Pancreas (tissue), 10 donors: ENCODE data around the gene CA5A. TPM values are rescaled to one million over a fixed set of nuclear protein-coding genes. Genes with fewer than 3 reads are reported as not detected.

Experiments used
- ATAC-seq, 4 donors: fragments of 200-7000 bp; cut with Tn5 transposase; one replicate each; pipeline versions ENCODE4 v1.8.0 to v1.9.1; 2020; ENCODE audit warnings: mild to moderate bottlenecking in 4 of 4, moderate library complexity in 4 of 4
- DNase-seq, 6 donors: peaks; one replicate each; pipeline ENCODE4 v3.0.0-alpha.2; 2020
- FAIRE-seq: peaks from 2 replicates; lab custom pipeline; 2012; peaks lifted over from hg19 to GRCh38; lab: Jason Lieb, UNC
- H3K27ac ChIP-seq, 4 donors: fragments of 200-600 bp; sonication (generic); 1 replicate in 3 of 4; 2 replicates in 1 of 4; pipeline versions ENCODE4 v1.5.0 to v1.8.0; 2020
- H3K27me3 ChIP-seq, 4 donors: fragments of 200-600 bp; one replicate each; pipeline ENCODE4 v1.8.0; 2021
- H3K36me3 ChIP-seq, 3 donors: fragments of 200-600 bp; sonication (generic) in 1 of 3; one replicate each; pipeline versions ENCODE4 v1.5.0 to v1.8.0; 2020 to 2021
- H3K4me1 ChIP-seq, 3 donors: fragments of 200-600 bp; one replicate each; pipeline ENCODE4 v1.8.0; 2021
- H3K4me3 ChIP-seq, 4 donors: fragments of 200-600 bp; sonication (generic) in 2 of 4; one replicate each; pipeline versions ENCODE4 v1.5.0 to v1.8.0; 2020 to 2021
- H3K9me3 ChIP-seq, 4 donors: fragments of 200-600 bp; one replicate each; pipeline ENCODE4 v1.8.0; 2021
- WGBS, 2 donors: extraction: QIAGEN DNeasy Blood & Tissue Kit; methylation state at CpG; one replicate each; pipeline ENCODE4 v1.1.7; 2013; 5-methylcytosine and 5-hydroxymethylcytosine counted together
- intact Hi-C, 3 donors: fragments of 100-400 bp; cut with DNase I; formaldehyde crosslinking; loops; one replicate each; pipeline versions ENCODE4 v1.11.1 to v1.14.2; 2022
- polyA plus RNA-seq, 2 donors: library from polyadenylated mRNA; stranded (reverse); fragments of 200-250 nt; gene quantifications; one replicate each; pipeline ENCODE4 v1.2.3, GENCODE V29; 2013
- total RNA-seq, 6 donors: library from RNA; stranded (reverse); fragmentation: NEBNext Ultra II Directional in 4 of 6; extraction: Animal tissue kit (Norgen Biotek cat#: 25700) in 4 of 6; gene quantifications; one replicate each; pipeline versions ENCODE4 v1.2.1 to v1.2.4, GENCODE V29; 2021 to 2023
- TF ChIP-seq, protein P1 (sequence below), 4 donors: fragments of 200-600 bp; sonication (generic) in 3 of 4; IDR thresholded peaks; one replicate each; pipeline versions ENCODE4 v1.5.0 to v1.8.0; 2021; ENCODE audit warnings: antibody characterized with exemption in 4 of 4
- donor health status: healthy with polysubstance abuse.
- donor health status: DM: no; HTN: no; CAD: no; lungs with moderate emphysema.
- donor health status: DM: no; HTN: no; CAD: no.
- donor health status: control.
- donor health status: control.
- donor health status: Bipolar disorder and iron deficiency.
- donor health status: DM: yes; HTN: yes; CAD: no.
- donor health status: DM: no; HTN: no; CAD: no.
- donor health status: DM: no; HTN: no; CAD: no.
- donor health status: DM: yes; HTN: yes; CAD: no.

Gene CA5A
- total and polyA plus RNA-seq, 8 donors = under 0.01 TPM; not detected in 6

- DNase-seq (peak in 2 of 6 donors; percentile 40 to 50), ATAC-seq (peak; percentile 65 to 90 (median 80)), FAIRE-seq (no peak)
- intact Hi-C loops = no loop called here
- Histone ChIP-seq H3K4me1 (peaks cover 0 to 7% (median 6%) of the 10 kb centered on the region in 3 donors), H3K27me3 (no peaks in the 10 kb centered on the region), H3K9me3 (no peaks in the 10 kb centered on the region), H3K4me3 (no peak overlapping the region), H3K36me3 (no peaks in the 10 kb centered on the region), H3K27ac (peak overlapping the region; percentile 25 to 78 (median 46))
- WGBS, 2 donors = 22 to 25% methylated on average over 14 of the region's 14 CpGs
- TF ChIP-seq, protein P1, sequence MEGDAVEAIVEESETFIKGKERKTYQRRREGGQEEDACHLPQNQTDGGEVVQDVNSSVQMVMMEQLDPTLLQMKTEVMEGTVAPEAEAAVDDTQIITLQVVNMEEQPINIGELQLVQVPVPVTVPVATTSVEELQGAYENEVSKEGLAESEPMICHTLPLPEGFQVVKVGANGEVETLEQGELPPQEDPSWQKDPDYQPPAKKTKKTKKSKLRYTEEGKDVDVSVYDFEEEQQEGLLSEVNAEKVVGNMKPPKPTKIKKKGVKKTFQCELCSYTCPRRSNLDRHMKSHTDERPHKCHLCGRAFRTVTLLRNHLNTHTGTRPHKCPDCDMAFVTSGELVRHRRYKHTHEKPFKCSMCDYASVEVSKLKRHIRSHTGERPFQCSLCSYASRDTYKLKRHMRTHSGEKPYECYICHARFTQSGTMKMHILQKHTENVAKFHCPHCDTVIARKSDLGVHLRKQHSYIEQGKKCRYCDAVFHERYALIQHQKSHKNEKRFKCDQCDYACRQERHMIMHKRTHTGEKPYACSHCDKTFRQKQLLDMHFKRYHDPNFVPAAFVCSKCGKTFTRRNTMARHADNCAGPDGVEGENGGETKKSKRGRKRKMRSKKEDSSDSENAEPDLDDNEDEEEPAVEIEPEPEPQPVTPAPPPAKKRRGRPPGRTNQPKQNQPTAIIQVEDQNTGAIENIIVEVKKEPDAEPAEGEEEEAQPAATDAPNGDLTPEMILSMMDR (IDR thresholded peaks at IDR 0.05) = no peak
These were observed 30.4 kb upstream of the CA5A start for GRCh38 chr16:87966685-87967185.

DNA sequence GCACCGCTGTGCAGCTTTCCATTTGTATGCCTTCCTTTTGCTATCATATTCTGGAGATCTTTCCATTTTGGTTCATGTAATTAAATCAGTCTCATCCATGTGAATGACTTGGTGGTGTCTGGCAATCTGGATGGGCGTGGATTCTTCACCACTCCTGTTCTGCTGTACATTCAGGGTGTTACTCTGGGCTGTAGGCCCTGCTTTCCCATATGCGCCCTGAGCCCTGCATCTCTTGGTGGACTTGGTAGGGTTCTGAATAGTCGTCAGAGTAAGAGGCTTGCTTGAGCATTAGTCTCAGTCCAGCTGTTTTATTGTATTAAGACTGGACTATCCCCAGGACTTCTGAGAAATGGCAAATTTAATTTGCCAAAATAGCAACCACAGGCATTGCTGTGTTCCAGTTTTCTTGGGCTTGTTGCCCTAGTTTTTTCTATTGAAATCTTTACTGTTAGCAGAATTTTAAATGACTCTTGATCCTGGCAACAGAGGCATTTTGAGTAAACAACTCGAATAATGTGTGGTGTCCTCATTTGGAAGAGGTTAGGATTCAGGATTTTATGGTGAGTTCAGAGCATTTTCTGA, 29.8 kb upstream of the CA5A start:
- TF ChIP-seq, protein P1 (IDR thresholded peaks at IDR 0.05) = no peak
- peak in 3 of 4 donors; percentile 32 to 49 (median 42) for ATAC-seq
- H3K9me3 ChIP-seq = no peaks in the 10 kb centered on the region
- no peaks in the 10 kb centered on the region for H3K36me3 ChIP-seq
- H3K4me1 ChIP-seq = peaks cover 0 to 7% (median 6%) of the 10 kb centered on the region in 3 donors
- FAIRE-seq = no peak
- no peak overlapping the region for H3K4me3 ChIP-seq
- no peaks in the 10 kb centered on the region for H3K27me3 ChIP-seq
- H3K27ac ChIP-seq = peak overlapping the region; percentile 25 to 78 (median 46)
- intact Hi-C loops = no loop called here
- no peak for DNase-seq
- WGBS, 2 donors = 68 to 69% methylated on average over 5 of the region's 5 CpGs

DNA sequence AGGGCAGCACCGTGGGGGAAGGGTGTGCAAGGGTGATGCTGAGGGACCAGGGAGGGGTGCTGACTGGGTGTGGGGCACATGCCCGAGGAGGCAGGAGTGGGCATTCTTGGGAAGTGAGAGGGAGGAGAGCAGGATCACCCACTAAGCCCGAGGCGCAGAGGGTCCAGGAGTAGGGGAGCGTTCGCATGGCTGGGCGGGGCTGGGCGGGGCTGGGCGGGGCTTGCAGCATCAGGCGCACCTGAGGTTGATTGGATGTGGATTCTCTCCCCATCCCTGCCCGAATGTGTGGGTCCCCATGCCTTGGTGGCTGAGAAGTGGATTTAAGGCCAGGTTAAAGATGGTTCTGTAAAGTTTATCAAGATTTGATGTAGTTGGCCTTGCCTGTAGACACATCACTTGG, 29.1 kb upstream of the CA5A start:
- Histone ChIP-seq H3K4me1 (peaks cover 0 to 7% (median 6%) of the 10 kb centered on the region in 3 donors), H3K4me3 (no peak overlapping the region), H3K36me3 (no peaks in the 10 kb centered on the region), H3K27ac (no peak overlapping the region), H3K9me3 (no peaks in the 10 kb centered on the region), H3K27me3 (no peaks in the 10 kb centered on the region)
- FAIRE-seq (no peak), DNase-seq (no peak), ATAC-seq (no peak)
- 89 to 92% methylated on average over 11 of the region's 11 CpGs for WGBS, 2 donors
- TF ChIP-seq, protein P1 (IDR thresholded peaks at IDR 0.05) = no peak
- intact Hi-C loops = no loop called here

DNA sequence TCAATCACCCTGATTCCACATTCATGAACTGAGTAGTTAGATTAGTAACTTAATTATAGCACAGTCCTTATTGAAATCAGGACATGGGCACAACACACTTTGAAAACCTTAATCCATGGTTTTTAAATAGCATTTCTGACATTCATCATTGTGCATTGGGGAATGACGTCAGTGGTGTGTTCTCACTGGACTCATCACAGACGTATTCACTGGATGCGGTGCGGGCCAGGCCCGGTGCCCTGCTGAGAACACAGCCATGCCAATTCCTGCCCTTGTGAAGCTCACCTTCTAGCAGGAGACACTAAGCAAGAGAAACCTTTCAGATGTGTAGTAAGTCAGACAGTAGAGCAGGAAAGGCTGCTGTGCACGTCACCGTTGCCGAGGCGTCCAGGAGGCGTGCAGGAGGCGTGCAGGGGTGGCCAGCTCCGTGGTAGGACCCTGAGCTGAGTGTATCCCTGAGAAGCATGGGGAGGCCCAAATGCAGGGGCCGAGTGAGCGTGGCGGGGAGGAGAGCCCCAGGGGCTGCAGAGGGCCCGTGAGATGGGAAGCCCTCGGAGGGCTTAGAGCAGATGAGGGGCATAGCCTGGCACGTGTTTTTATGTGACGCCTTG, 27.8 kb upstream of the CA5A start:
- Histone ChIP-seq H3K36me3 (no peaks in the 10 kb centered on the region), H3K27ac (peak overlapping the region in 1 of 4 donors; percentile 37), H3K4me3 (no peak overlapping the region), H3K4me1 (peaks cover 0 to 7% (median 6%) of the 10 kb centered on the region in 3 donors), H3K9me3 (no peaks in the 10 kb centered on the region), H3K27me3 (no peaks in the 10 kb centered on the region)
- DNase-seq (no peak), FAIRE-seq (no peak), ATAC-seq (no peak)
- TF ChIP-seq, protein P1 (IDR thresholded peaks at IDR 0.05) = no peak
- intact Hi-C loops = no loop called here
- 85% methylated on average over 19 of the region's 19 CpGs for WGBS, 2 donors

DNA sequence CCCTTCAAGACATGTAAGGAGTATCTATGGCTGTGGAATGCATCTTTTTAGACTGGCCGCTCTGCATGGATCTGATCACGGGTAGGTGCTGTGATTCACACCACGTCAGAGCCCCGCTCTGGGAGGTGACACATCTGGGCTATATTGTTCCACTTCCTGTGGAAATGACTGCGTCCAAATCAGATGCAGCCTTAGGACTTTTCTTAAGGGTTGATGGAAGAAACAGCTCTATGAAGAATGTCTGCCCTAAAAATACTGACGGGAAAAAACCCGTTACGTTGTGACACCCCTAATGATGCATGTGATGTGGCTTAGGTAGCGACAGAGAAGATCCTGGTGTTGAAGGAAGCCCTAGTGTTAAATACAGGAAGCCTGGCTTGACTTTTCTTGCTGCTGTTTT, 27.1 kb upstream of the CA5A start:
- TF ChIP-seq, protein P1 (IDR thresholded peaks at IDR 0.05) = no peak
- Histone ChIP-seq H3K4me1 (peaks cover 0 to 7% (median 6%) of the 10 kb centered on the region in 3 donors), H3K4me3 (no peak overlapping the region), H3K9me3 (no peaks in the 10 kb centered on the region), H3K27me3 (no peaks in the 10 kb centered on the region), H3K36me3 (no peaks in the 10 kb centered on the region), H3K27ac (peak overlapping the region in 1 of 4 donors; percentile 37)
- 84 to 85% methylated on average over 9 of the region's 9 CpGs for WGBS, 2 donors
- no peak for FAIRE-seq
- intact Hi-C loops = no loop called here
- DNase-seq = no peak
- ATAC-seq = no peak
